Transverse colon (tissue), 4 donors: ENCODE data around the gene ACBD6. TPM values are rescaled to one million over a fixed set of nuclear protein-coding genes. Genes with fewer than 3 reads are reported as not detected.

Experiments
- DNase-seq: peaks from one replicate; pipeline ENCODE4 v3.0.0-alpha.2; 2019
- H3K27ac ChIP-seq, 4 donors: fragments of 200-600 bp; sonication (generic); 2 replicates each; pipeline ENCODE4 v1.5.1; 2016 to 2018; ENCODE audit warnings: inconsistent platforms in 4 of 4
- H3K27me3 ChIP-seq: fragments of 200-600 bp; sonication (generic); 2 replicates; pipeline ENCODE4 v1.5.1; 2017; ENCODE audit warnings: inconsistent platforms
- H3K36me3 ChIP-seq, 4 donors: fragments of 200-600 bp; sonication (generic); 2 replicates each; pipeline ENCODE4 v1.5.1; 2017 to 2019; ENCODE audit warnings: inconsistent platforms in 4 of 4
- H3K4me1 ChIP-seq, 4 donors: fragments of 200-600 bp; sonication (generic); 2 replicates each; pipeline ENCODE4 v1.5.1; 2017 to 2020; ENCODE audit warnings: inconsistent platforms in 4 of 4
- H3K4me3 ChIP-seq, 4 donors: fragments of 200-600 bp; sonication (generic); 1 replicate in 1 of 4; 2 replicates in 3 of 4; pipeline versions ENCODE4 v1.5.1 to v1.6.1; 2017 to 2019; ENCODE audit warnings: inconsistent platforms in 4 of 4
- H3K9me3 ChIP-seq, 2 donors: fragments of 200-600 bp; sonication (generic); 2 replicates each; pipeline ENCODE4 v1.5.1; 2017 to 2019; ENCODE audit warnings: inconsistent platforms in 2 of 2
- EP300 ChIP-seq: sonication (generic); formaldehyde crosslinking; IDR thresholded peaks from one replicate; pipeline ENCODE4 v1.6.1; 2017; ENCODE audit warnings: antibody characterized with exemption, low read depth
- POLR2A ChIP-seq: fragments of 450-650 bp; IDR thresholded peaks from one replicate; pipeline ENCODE4 v1.6.1; 2016; ENCODE audit warnings: antibody characterized with exemption, mild to moderate bottlenecking, moderate library complexity
- POLR2AphosphoS5 ChIP-seq, 3 donors: sonication (generic); formaldehyde crosslinking; IDR thresholded peaks; one replicate each; pipeline ENCODE4 v1.6.1; 2016; ENCODE audit warnings: antibody characterized with exemption in 3 of 3
- WGBS, 2 donors: methylation state at CpG; one replicate each; pipeline ENCODE4 v1.1.5; 2018; ENCODE audit warnings: low coverage in 1 of 2; 5-methylcytosine and 5-hydroxymethylcytosine counted together
- in situ Hi-C, 4 donors: fragments of 200-750 bp; cut with MboI; loops; one replicate each; pipeline versions ENCODE4 v1.15.0 to v1.15.1; 2017; ENCODE audit warnings: low sequenced_read_pairs in 3 of 4, low pct_ligation_motif_present in 1 of 4, low pct_unique_long_range_greater_than_20kb in 1 of 4
- intact Hi-C: fragments of 100-400 bp; cut with DNase I; formaldehyde crosslinking; loops from one replicate; pipeline ENCODE4 v1.15.1; 2023; ENCODE audit warnings: low total_unique reads
- total RNA-seq, 4 donors: library from RNA; depleted of rRNA; stranded (reverse); fragments of >200 nt; gene quantifications; one replicate each; pipeline ENCODE4 v1.1.0, GENCODE V29; 2016
- TF ChIP-seq, protein P1 (sequence below), 5 experiments: fragments of 200-600 bp in 3 of 5; fragments of 450-650 bp in 2 of 5; sonication (generic) in 3 of 5; IDR thresholded peaks; 1 replicate in 2 of 5; 2 replicates in 3 of 5; pipeline ENCODE4 v1.5.1; 2016 to 2017; ENCODE audit warnings: antibody characterized with exemption in 5 of 5, inconsistent platforms in 3 of 5, mild to moderate bottlenecking in 2 of 5, moderate library complexity in 1 of 5

Gene ACBD6
- total RNA-seq, 4 donors from 2014 or later = 9.7 to 48.4 (median 38.6) TPM

DNA sequence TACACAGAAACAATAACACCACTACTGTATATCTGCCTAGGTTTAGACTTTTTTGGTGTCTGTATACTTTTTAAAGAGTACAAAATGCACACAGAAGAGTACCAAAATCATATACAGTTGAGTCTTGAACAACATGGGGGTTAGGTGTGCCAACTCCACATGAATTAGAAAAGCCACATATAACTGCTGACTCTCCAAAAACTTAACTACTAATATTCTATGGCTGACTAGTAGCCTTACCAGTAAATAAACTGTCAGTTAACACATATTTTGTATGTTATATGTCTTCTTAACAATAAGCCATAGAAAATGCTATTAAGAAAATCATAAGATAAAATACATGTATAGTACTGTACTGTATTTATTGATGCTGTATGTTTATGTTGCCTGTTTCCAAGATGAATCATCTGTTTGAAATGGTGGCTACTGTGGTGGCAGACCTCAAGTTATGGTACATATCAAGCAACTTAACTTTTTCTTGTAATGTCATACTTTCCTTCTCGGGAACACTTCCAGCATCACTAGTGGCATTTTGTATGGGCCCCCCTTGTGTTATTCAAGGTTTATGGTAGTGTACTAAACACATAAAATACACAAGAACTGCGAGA, 201.1 kb downstream of the ACBD6 start:
- intact Hi-C loops (no loop called here), in situ Hi-C loops (no loop called here)
- Histone ChIP-seq H3K4me1 (peaks cover 0 to 5% (median 0%) of the 10 kb centered on the region in 4 donors), H3K36me3 (no peaks in the 10 kb centered on the region), H3K9me3 (no peaks in the 10 kb centered on the region), H3K4me3 (no peak overlapping the region), H3K27me3 (no peaks in the 10 kb centered on the region), H3K27ac (no peak overlapping the region)
- TF ChIP-seq EP300 (no peak), POLR2A (no peak), POLR2AphosphoS5 (IDR thresholded peaks at IDR 0.05) (no peak)
- TF ChIP-seq, protein P1, sequence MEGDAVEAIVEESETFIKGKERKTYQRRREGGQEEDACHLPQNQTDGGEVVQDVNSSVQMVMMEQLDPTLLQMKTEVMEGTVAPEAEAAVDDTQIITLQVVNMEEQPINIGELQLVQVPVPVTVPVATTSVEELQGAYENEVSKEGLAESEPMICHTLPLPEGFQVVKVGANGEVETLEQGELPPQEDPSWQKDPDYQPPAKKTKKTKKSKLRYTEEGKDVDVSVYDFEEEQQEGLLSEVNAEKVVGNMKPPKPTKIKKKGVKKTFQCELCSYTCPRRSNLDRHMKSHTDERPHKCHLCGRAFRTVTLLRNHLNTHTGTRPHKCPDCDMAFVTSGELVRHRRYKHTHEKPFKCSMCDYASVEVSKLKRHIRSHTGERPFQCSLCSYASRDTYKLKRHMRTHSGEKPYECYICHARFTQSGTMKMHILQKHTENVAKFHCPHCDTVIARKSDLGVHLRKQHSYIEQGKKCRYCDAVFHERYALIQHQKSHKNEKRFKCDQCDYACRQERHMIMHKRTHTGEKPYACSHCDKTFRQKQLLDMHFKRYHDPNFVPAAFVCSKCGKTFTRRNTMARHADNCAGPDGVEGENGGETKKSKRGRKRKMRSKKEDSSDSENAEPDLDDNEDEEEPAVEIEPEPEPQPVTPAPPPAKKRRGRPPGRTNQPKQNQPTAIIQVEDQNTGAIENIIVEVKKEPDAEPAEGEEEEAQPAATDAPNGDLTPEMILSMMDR (IDR thresholded peaks at IDR 0.05) = no peak
- DNase-seq = no peak
- WGBS, 2 donors = 47 to 48% methylated on average over 2 of the region's 2 CpGs

DNA sequence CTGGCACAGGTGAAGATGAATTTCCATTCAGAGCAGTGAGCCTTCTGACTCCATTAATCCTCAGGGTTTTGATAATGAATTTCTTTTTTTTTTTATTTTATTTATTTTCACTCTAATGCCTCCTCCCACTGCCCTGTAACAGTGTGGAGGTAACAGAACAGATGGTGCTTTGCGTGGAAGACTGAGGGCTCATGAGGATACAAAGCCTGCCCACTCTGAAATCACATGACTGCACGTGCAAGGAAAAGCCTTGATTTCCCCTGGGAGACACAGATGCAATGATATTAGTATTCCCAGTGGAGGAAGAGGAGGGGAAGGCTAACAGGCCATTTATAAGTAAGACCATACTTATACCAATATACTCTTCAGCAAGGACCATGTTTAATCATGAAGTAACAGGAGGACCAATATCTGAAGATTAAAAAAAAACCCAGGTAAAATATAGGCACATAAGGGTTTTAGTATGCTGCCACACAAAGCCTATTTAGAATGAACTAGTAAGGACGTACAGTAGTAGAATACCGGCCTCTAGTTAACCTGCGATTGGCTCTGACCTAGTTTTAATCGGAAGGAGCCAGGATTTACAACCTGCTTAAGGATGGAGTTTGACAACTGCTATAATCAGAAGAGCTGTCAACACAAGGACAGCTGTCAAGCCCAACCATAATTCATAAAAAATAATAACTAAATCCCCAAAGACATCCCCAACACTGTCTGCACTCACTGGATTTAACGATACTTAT, 202.7 kb downstream of the ACBD6 start:
- no peaks in the 10 kb centered on the region for H3K9me3 ChIP-seq
- H3K36me3 ChIP-seq = no peaks in the 10 kb centered on the region
- no peak overlapping the region for H3K4me3 ChIP-seq
- WGBS, 2 donors = 91 to 100% methylated on average over 5 to 7 of the region's 7 CpGs
- in situ Hi-C loops = no loop called here
- H3K27ac ChIP-seq = no peak overlapping the region
- intact Hi-C loops = no loop called here
- peaks cover 0 to 5% (median 0%) of the 10 kb centered on the region in 4 donors for H3K4me1 ChIP-seq
- TF ChIP-seq, protein P1 (IDR thresholded peaks at IDR 0.05) = no peak
- TF ChIP-seq POLR2A = no peak
- no peak for TF ChIP-seq POLR2AphosphoS5 (IDR thresholded peaks at IDR 0.05)
- TF ChIP-seq EP300 = no peak
- H3K27me3 ChIP-seq = no peaks in the 10 kb centered on the region
- no peak for DNase-seq

DNA sequence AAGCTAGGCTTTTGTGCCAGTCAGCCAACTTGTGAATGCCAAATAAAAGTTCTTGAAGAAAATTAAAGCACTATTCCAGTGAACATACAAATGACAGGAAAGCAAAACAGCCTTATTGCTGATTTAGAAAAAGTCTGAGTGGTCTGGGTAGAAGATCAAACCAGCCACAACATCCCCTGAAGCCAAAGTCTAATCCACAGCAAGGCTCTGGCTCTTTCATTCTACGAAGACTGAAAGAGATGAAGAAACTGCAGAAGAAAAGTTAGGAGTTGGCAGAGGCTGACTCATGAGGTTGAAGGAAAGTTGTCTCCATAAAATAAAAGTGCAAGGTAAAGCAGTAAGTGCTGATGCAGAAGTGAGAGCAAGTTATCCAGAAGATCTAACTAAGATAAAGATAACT, 206.4 kb downstream of the ACBD6 start:
- intact Hi-C loops = no loop called here
- in situ Hi-C loops = no loop called here
- Histone ChIP-seq H3K27ac (no peak overlapping the region), H3K4me3 (no peak overlapping the region), H3K36me3 (no peaks in the 10 kb centered on the region), H3K4me1 (peaks cover 0 to 7% (median 0%) of the 10 kb centered on the region in 4 donors), H3K9me3 (no peaks in the 10 kb centered on the region), H3K27me3 (no peaks in the 10 kb centered on the region)
- 93 to 100% methylated on average over 1 of the region's 1 CpG for WGBS, 2 donors
- TF ChIP-seq POLR2AphosphoS5 (IDR thresholded peaks at IDR 0.05) (no peak), POLR2A (no peak), EP300 (no peak)
- TF ChIP-seq, protein P1 (IDR thresholded peaks at IDR 0.05) = no peak
- no peak for DNase-seq

DNA sequence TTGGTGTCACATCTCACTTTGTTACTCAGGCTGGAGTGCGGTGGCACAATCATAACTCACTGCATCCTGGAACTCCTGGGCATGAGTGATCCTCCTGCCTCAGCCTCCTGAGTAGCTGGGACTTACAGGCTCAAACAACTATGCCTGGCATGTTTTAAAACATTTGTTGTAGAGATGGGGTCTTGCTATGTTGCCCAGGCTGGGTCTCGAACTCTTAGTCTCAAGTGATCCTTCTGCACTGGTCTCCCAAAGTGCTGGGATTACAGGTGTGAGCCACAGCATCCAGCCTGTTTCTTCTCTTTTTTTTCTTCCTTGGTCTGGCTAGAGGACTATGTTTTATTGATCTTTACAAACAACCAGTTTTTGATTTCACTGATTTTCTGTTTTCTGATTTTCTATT, 207.7 kb downstream of the ACBD6 start:
- H3K36me3 ChIP-seq = no peaks in the 10 kb centered on the region
- H3K4me1 ChIP-seq = peaks cover 0 to 9% (median 0%) of the 10 kb centered on the region in 4 donors
- intact Hi-C loops (no loop called here), in situ Hi-C loops (no loop called here)
- no peak for TF ChIP-seq POLR2AphosphoS5 (IDR thresholded peaks at IDR 0.05)
- no peak for TF ChIP-seq POLR2A
- TF ChIP-seq, protein P1 (IDR thresholded peaks at IDR 0.05) = no peak
- TF ChIP-seq EP300 = no peak
- H3K27ac ChIP-seq = no peak overlapping the region
- H3K4me3 ChIP-seq = no peak overlapping the region
- DNase-seq = no peak
- no peaks in the 10 kb centered on the region for H3K27me3 ChIP-seq
- WGBS, 2 donors = 100% methylated on average over 1 to 2 of the region's 2 CpGs
- no peaks in the 10 kb centered on the region for H3K9me3 ChIP-seq
